Right lobe of liver (tissue), 6 donors: Measurements from ENCODE around the gene RLF. TPM values are rescaled to one million over a fixed set of nuclear protein-coding genes. Genes with fewer than 3 reads are reported as not detected.

Experiments used
- ATAC-seq, 4 donors: fragments of 200-7000 bp; cut with Tn5 transposase; one replicate each; pipeline ENCODE4 v1.9.1; 2020; ENCODE audit warnings: mild to moderate bottlenecking in 4 of 4, moderate library complexity in 4 of 4
- DNase-seq, 3 donors: peaks; one replicate each; pipeline ENCODE4 v3.0.0-alpha.2; 2020
- H3K27ac ChIP-seq, 3 donors: fragments of 200-600 bp; one replicate each; pipeline ENCODE4 v1.8.0; 2022
- H3K27me3 ChIP-seq, 2 donors: fragments of 200-600 bp; one replicate each; pipeline ENCODE4 v1.8.0; 2022
- H3K36me3 ChIP-seq, 4 donors: fragments of 200-600 bp; sonication (generic) in 1 of 4; one replicate each; pipeline versions ENCODE4 v1.5.1 to v1.8.0; 2017 to 2022; ENCODE audit warnings: control low read depth in 1 of 4
- H3K4me1 ChIP-seq, 4 donors: fragments of 200-600 bp; sonication (generic) in 1 of 4; one replicate each; pipeline versions ENCODE4 v1.5.1 to v1.8.0; 2017 to 2022; ENCODE audit warnings: control low read depth in 1 of 4
- H3K4me3 ChIP-seq, 3 donors: fragments of 200-600 bp; one replicate each; pipeline ENCODE4 v1.8.0; 2022
- H3K9me3 ChIP-seq, 4 donors: fragments of 200-600 bp; sonication (generic) in 1 of 4; one replicate each; pipeline versions ENCODE4 v1.5.1 to v1.8.0; 2017 to 2022; ENCODE audit warnings: control low read depth in 1 of 4
- POLR2A ChIP-seq: fragments of 450-650 bp; IDR thresholded peaks from one replicate; pipeline ENCODE4 v1.6.1; 2017; ENCODE audit warnings: antibody characterized with exemption, mild to moderate bottlenecking
- WGBS: methylation state at CpG from one replicate; pipeline ENCODE4 v1.1.6; 2018; ENCODE audit warnings: low coverage, low lambda C conversion rate; ENCODE audit not compliant: insufficient coverage; ENCODE audit errors: missing lambda C conversion rate; 5-methylcytosine and 5-hydroxymethylcytosine counted together
- intact Hi-C, 2 donors: fragments of 100-400 bp; cut with DNase I; formaldehyde crosslinking; loops; one replicate each; pipeline versions ENCODE4 v1.11.2 to v1.14.1; 2022
- total RNA-seq, 6 experiments: library from RNA; depleted of rRNA in 2 of 6; stranded (reverse); fragments of >200 nt in 2 of 6; fragmentation: NEBNext Ultra II Directional in 3 of 6; extraction: Animal tissue kit (Norgen Biotek cat#: 25700) in 3 of 6; gene quantifications; one replicate each; pipeline versions ENCODE4 v1.1.0 to v1.2.4, GENCODE V29; 2016 to 2023
- TF ChIP-seq, protein P1 (sequence below), 4 donors: fragments of 200-600 bp in 3 of 4; fragments of 450-650 bp in 1 of 4; IDR thresholded peaks; one replicate each; pipeline versions ENCODE4 v1.5.1 to v1.8.0; 2016 to 2022; ENCODE audit warnings: antibody characterized with exemption in 4 of 4, mild to moderate bottlenecking in 2 of 4
- donor health status: DM: no; HTN: yes; CAD: no.
- donor health status: DM: no; HTN: no; CAD: no.
- donor health status: DM: no; HTN: no; CAD: no.
- donor health status: DM: no; HTN: yes; CAD: no.
- donor health status: DM: no; HTN: yes; CAD: no.

RLF gene
- total RNA-seq, 6 experiments from 2014 or later = 4.6 to 12.3 (median 6.0) TPM

DNA sequence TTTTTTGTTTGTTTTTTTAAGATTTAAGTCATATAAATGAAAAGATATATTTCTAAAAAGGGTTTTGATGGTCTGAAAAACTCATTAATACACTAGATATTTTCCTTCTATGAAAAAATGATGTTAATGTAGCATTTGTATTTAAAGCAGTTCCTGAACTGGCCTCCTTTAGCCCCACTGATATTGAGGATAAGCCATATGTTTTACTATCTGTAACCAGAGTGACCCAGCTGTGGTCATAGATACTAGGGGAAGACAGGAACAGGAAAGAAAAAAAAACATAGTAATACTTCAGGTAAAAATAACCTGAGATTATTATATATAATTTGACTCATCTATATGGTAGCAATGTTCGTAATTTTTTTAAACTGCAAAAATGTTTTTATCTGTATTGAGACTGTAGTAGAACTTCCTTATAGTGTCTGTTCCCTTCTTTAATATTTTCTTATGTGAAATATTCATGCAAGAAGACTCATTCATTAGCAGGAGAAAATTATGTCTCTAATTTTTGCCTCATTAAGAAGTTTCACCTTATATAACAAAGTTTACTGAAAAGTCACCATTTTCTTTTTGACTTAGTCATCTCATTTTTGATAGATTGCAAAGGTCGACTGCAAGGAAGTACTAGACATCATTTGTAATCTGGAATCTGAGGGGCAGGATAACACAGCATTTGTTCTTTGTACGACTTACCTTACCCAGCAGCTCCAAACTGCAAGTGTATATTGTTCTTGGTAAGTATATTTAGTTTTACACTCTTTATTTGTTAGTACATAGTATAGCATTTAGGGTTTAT is 61.0 kb downstream of the RLF start:
- intact Hi-C loops = no loop called here
- Histone ChIP-seq H3K27ac (no peak overlapping the region), H3K9me3 (no peaks in the 10 kb centered on the region), H3K4me1 (no peaks in the 10 kb centered on the region), H3K36me3 (peaks cover 0 to 5% (median 0%) of the 10 kb centered on the region in 4 donors), H3K4me3 (no peak overlapping the region), H3K27me3 (no peaks in the 10 kb centered on the region)
- no peak for ATAC-seq
- TF ChIP-seq POLR2A = no peak
- TF ChIP-seq, protein P1, sequence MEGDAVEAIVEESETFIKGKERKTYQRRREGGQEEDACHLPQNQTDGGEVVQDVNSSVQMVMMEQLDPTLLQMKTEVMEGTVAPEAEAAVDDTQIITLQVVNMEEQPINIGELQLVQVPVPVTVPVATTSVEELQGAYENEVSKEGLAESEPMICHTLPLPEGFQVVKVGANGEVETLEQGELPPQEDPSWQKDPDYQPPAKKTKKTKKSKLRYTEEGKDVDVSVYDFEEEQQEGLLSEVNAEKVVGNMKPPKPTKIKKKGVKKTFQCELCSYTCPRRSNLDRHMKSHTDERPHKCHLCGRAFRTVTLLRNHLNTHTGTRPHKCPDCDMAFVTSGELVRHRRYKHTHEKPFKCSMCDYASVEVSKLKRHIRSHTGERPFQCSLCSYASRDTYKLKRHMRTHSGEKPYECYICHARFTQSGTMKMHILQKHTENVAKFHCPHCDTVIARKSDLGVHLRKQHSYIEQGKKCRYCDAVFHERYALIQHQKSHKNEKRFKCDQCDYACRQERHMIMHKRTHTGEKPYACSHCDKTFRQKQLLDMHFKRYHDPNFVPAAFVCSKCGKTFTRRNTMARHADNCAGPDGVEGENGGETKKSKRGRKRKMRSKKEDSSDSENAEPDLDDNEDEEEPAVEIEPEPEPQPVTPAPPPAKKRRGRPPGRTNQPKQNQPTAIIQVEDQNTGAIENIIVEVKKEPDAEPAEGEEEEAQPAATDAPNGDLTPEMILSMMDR (IDR thresholded peaks at IDR 0.05) = no peak
- 78% methylated on average over 3 of the region's 3 CpGs for whole genome bisulfite sequencing
- DNase-seq = no peak

DNA sequence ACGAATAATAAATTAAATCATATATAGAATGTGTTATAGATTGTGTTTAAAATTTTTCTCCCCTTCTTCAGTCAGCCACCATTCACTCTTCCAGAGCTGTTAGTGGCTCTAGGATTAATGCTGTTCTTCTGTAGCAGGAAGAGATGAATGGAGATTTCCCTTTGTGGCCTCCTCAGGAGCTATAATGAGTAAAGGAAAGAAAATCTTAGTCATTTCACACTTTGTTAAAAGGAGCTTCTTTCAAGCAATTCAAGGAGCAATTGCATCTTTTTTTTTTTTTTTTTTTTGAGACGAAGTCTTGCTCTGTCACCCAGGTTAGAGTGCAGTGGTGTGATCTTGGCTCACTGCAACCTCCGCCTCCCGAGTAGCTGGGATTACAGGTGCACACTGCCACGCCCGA is 62.9 kb downstream of the RLF start:
- intact Hi-C loops = no loop called here
- H3K36me3 ChIP-seq = peaks cover 0 to 5% (median 0%) of the 10 kb centered on the region in 4 donors
- ATAC-seq = no peak
- 96% methylated on average over 3 of the region's 6 CpGs for WGBS
- H3K27me3 ChIP-seq = no peaks in the 10 kb centered on the region
- TF ChIP-seq, protein P1 (IDR thresholded peaks at IDR 0.05) = no peak
- no peak for TF ChIP-seq POLR2A
- H3K9me3 ChIP-seq = no peaks in the 10 kb centered on the region
- no peaks in the 10 kb centered on the region for H3K4me1 ChIP-seq
- no peak overlapping the region for H3K27ac ChIP-seq
- no peak overlapping the region for H3K4me3 ChIP-seq
- no peak for DNase-seq

DNA sequence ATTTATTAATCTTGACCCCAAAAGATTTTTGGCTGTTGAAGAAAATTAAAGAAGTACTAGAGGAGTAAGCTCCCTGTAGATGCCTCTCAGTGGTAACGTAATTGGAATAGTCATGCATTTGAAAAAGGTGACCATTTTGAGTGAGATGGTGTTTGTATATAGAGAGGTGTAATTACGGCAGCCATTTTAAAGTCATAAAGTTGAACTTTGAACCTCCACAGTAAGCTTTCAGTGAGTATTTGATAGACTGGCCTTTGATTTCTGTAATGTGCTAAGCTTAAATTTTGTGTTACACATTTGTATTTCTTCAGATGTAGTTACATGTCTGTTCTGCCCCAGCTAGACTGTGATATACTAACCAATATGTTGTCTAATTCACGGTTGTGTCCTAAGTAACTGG is 65.0 kb downstream of the RLF start:
- H3K4me3 ChIP-seq = no peak overlapping the region
- H3K36me3 ChIP-seq = peaks cover 0 to 9% (median under 1%) of the 10 kb centered on the region in 4 donors
- TF ChIP-seq POLR2A = no peak
- TF ChIP-seq, protein P1 (IDR thresholded peaks at IDR 0.05) = no peak
- no peak for DNase-seq
- no peaks in the 10 kb centered on the region for H3K9me3 ChIP-seq
- H3K27ac ChIP-seq = no peak overlapping the region
- ATAC-seq = no peak
- no peaks in the 10 kb centered on the region for H3K4me1 ChIP-seq
- no peaks in the 10 kb centered on the region for H3K27me3 ChIP-seq
- 92% methylated on average over 3 of the region's 3 CpGs for WGBS
- intact Hi-C loops = no loop called here

DNA sequence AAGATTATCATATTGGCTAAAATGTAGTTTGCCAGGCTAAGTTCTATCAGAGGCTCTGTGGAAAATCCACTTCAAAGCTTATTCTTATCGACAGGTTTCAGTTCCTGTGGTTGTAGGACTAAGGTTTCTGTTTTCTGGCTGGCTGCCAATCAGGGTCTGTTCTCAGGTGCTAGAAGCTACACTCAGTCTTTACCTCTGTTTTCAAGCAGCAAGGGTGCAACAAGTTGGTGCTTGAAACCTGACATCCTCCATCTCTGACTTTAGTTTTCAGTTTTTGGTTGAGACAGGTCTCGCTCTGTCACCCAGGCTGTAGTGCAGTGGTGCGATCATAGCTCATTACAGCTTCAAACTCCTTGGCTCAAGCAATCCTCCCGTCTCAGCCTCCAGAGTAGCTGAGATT is 71.3 kb downstream of the RLF start:
- no peak for ATAC-seq

More for the DNA sequence above, 71.3 kb downstream of the RLF start:
- H3K27ac ChIP-seq = no peak overlapping the region
- TF ChIP-seq, protein P1 (IDR thresholded peaks at IDR 0.05) = no peak
- TF ChIP-seq POLR2A = no peak
- H3K36me3 ChIP-seq = peaks cover 0 to 49% (median 12%) of the 10 kb centered on the region in 4 donors
- WGBS = 63% methylated on average over 3 of the region's 4 CpGs
- H3K4me3 ChIP-seq = no peak overlapping the region
- no peak for DNase-seq
- no peaks in the 10 kb centered on the region for H3K9me3 ChIP-seq
- no peaks in the 10 kb centered on the region for H3K27me3 ChIP-seq
- no peaks in the 10 kb centered on the region for H3K4me1 ChIP-seq
- intact Hi-C loops = no loop called here
